Measurements from ENCODE around the gene DEFB132.

DNA sequence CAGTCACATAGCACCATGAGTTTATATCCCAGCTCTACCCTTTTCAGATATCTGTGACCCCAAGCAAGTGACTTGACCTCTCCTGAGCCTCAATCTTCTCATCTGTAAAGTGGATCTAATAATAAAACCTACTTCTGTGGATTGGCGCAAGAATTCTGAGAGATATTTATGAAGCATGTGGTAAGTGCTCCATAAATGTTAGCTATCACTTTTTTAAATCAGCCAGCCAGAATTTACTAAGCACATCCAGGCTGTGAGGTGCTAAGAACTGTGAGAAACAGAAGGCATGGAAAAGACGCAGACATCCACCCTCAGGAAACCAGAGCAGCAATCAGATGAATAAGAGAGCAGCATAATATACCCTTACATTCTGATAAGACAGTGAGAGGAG is 32.2 kb downstream of the DEFB132 start:
- TF ChIP-seq ZNF274 (IDR thresholded peaks at IDR 0.05; ENCODE audit: low read depth, low read length) (no peak), YY1 (IDR thresholded peaks at IDR 0.05; ENCODE audit: insufficient read depth, insufficient read length) (no peak)
